SK-N-SH treated with all-trans-retinoic acid at 6 μM for 48 hours (cell line): ENCODE results near the gene MORC4.

Source experiments
- ATAC-seq: fragments of 200-7000 bp; cut with Tn5 transposase; 3 replicates; pipeline ENCODE4 v1.9.1; 2020; ENCODE audit warnings: mild to moderate bottlenecking, moderate library complexity
- ARNTL ChIP-seq: fragments of 450-650 bp; formaldehyde crosslinking; IDR thresholded peaks from 2 replicates; pipeline ENCODE4 v1.5.0; 2020; ENCODE audit warnings: low read depth, mild to moderate bottlenecking, moderate library complexity, borderline replicate concordance
- CREB5 ChIP-seq: fragments of 250-450 bp; sonication (Bioruptor Pico); IDR thresholded peaks from 2 replicates; pipeline ENCODE4 v1.5.1; 2020; ENCODE audit warnings: low read depth, mild to moderate bottlenecking, moderate library complexity
- CSDC2 ChIP-seq: fragments of 250-450 bp; sonication (Bioruptor Pico); IDR thresholded peaks from 2 replicates; pipeline ENCODE4 v1.5.0; 2020; ENCODE audit warnings: mild to moderate bottlenecking, moderate library complexity
- ESRRG ChIP-seq: fragments of 250-450 bp; sonication (Bioruptor Pico); IDR thresholded peaks from 2 replicates; pipeline ENCODE4 v1.6.1; 2021; ENCODE audit warnings: mild to moderate bottlenecking
- PATZ1 ChIP-seq: fragments of 250-450 bp; sonication (Bioruptor Pico); IDR thresholded peaks from 2 replicates; pipeline ENCODE4 v1.8.0; 2020; ENCODE audit warnings: mild to moderate bottlenecking, moderate library complexity, borderline replicate concordance
- POU6F1 ChIP-seq: fragments of 250-450 bp; sonication (Bioruptor Pico); IDR thresholded peaks from 2 replicates; pipeline ENCODE4 v1.8.0; 2021; ENCODE audit warnings: low read depth, mild to moderate bottlenecking, moderate library complexity, borderline replicate concordance
- PPARA ChIP-seq: fragments of 250-450 bp; sonication (Bioruptor Pico); IDR thresholded peaks from 2 replicates; pipeline ENCODE4 v1.5.0; 2020; ENCODE audit warnings: mild to moderate bottlenecking, borderline replicate concordance
- SNAI2 ChIP-seq: fragments of 250-450 bp; sonication (Bioruptor Pico); IDR thresholded peaks from 2 replicates; pipeline ENCODE4 v1.5.0; 2020; ENCODE audit warnings: mild to moderate bottlenecking, moderate library complexity
- TCF4 ChIP-seq: fragments of 250-450 bp; sonication (Bioruptor Pico); IDR thresholded peaks from 2 replicates; pipeline ENCODE4 v1.8.0; 2021; ENCODE audit warnings: mild to moderate bottlenecking, moderate library complexity, borderline replicate concordance
- TOX ChIP-seq: fragments of 250-450 bp; sonication (Bioruptor Pico); IDR thresholded peaks from 2 replicates; pipeline ENCODE4 v1.8.0; 2021; ENCODE audit warnings: mild to moderate bottlenecking, moderate library complexity, borderline replicate concordance
- TSHZ2 ChIP-seq: fragments of 250-450 bp; sonication (Bioruptor Pico); IDR thresholded peaks from 2 replicates; pipeline ENCODE4 v1.5.0; 2020; ENCODE audit warnings: mild to moderate bottlenecking, moderate library complexity
- ZC3H10 ChIP-seq: fragments of 250-450 bp; sonication (Bioruptor Pico); IDR thresholded peaks from 2 replicates; pipeline ENCODE4 v1.5.1; 2021; ENCODE audit warnings: mild to moderate bottlenecking, moderate library complexity
- ZFP3 ChIP-seq: fragments of 250-450 bp; sonication (Bioruptor Pico); IDR thresholded peaks from 2 replicates; pipeline ENCODE4 v1.5.0; 2020; ENCODE audit warnings: mild to moderate bottlenecking, moderate library complexity
- ZFP30 ChIP-seq: fragments of 450-650 bp; formaldehyde crosslinking; IDR thresholded peaks from 2 replicates; pipeline ENCODE4 v1.5.0; 2022; ENCODE audit warnings: mild to moderate bottlenecking, moderate library complexity
- ZNF565 ChIP-seq: fragments of 450-650 bp; formaldehyde crosslinking; conservative IDR thresholded peaks from 2 replicates; pipeline ENCODE4 v1.5.0; 2020; ENCODE audit warnings: low read depth, mild to moderate bottlenecking, moderate library complexity
- ZNF8 ChIP-seq: fragments of 450-650 bp; formaldehyde crosslinking; IDR thresholded peaks from 2 replicates; pipeline ENCODE4 v1.5.0; 2020; ENCODE audit warnings: mild to moderate bottlenecking, moderate library complexity

Gene MORC4

GRCh38 chrX:107000013-107000515 lies at the start of gene MORC4:
Gene MORC4, minus strand, starts transcription at chrX:107000212. Its CDS starts 243 bp downstream, at chrX:106999969.
- ATAC-seq = peak; percentile 88
- no peak for TF ChIP-seq CREB5 (CRISPR knock-in tag)
- TF ChIP-seq ZFP3 (CRISPR knock-in tag) = no peak
- TF ChIP-seq CSDC2 (CRISPR knock-in tag) = no peak
- no peak for TF ChIP-seq SNAI2
- TF ChIP-seq ZC3H10 (CRISPR knock-in tag) = no peak
- no peak for TF ChIP-seq TCF4 (CRISPR knock-in tag)
- TF ChIP-seq POU6F1 (CRISPR knock-in tag) = no peak
- TF ChIP-seq ARNTL (CRISPR knock-in tag) = no peak
- TF ChIP-seq ESRRG (CRISPR knock-in tag) = no peak
- no peak for TF ChIP-seq PATZ1 (CRISPR knock-in tag)
- TF ChIP-seq ZNF8 (CRISPR knock-in tag) = no peak
- TF ChIP-seq ZFP30 = no peak

GRCh38 chrX:107047622-107048021 lies 47.6 kb upstream of the MORC4 start:
- ATAC-seq = no peak
- TF ChIP-seq ARNTL (CRISPR knock-in tag) (no peak), ZNF565 (CRISPR knock-in tag) (no peak), PPARA (CRISPR knock-in tag) (no peak), TOX (CRISPR knock-in tag) (no peak), ZC3H10 (CRISPR knock-in tag) (no peak)

GRCh38 chrX:107029752-107030151 lies 29.7 kb upstream of the MORC4 start:
- ATAC-seq = no peak
- TF ChIP-seq ZFP3 (CRISPR knock-in tag) (no peak), PATZ1 (CRISPR knock-in tag) (no peak), TOX (CRISPR knock-in tag) (no peak), POU6F1 (CRISPR knock-in tag) (no peak)

GRCh38 chrX:107025545-107025944 lies 25.5 kb upstream of the MORC4 start:
- ATAC-seq = peak; percentile 84

GRCh38 chrX:107014936-107015335 lies 14.9 kb upstream of the MORC4 start:
- ATAC-seq = no peak
- TF ChIP-seq ESRRG (CRISPR knock-in tag) = no peak
- TF ChIP-seq ZNF565 (CRISPR knock-in tag) = no peak
- TF ChIP-seq TSHZ2 (CRISPR knock-in tag) = no peak
- TF ChIP-seq TCF4 (CRISPR knock-in tag) = no peak
- TF ChIP-seq ZNF8 (CRISPR knock-in tag) = no peak
- no peak for TF ChIP-seq ZC3H10 (CRISPR knock-in tag)

More at GRCh38 chrX:107025545-107025944, 25.5 kb upstream of the MORC4 start:
- TF ChIP-seq TOX (CRISPR knock-in tag) = no peak
